ENCODE data around the gene PPM1L.
"Not testable (repeated sequence)": the region's sequence is repeated elsewhere in the genome, so short reads cannot be mapped to it uniquely, and the experiment has no call there.

The PPM1L gene

GRCh38 chr3:160755776-160756304 is at the start of gene PPM1L:
Gene PPM1L (plus strand): TSS chr3:160756231.
- no peak for TF ChIP-seq CTCF (IDR thresholded peaks at IDR 0.05; ENCODE audit: low read depth, low read length)
- DNase-seq (ENCODE audit: extremely low read depth, low read depth) = no peak

GRCh38 chr3:160707187-160707794 is 48.7 kb upstream of the PPM1L start:
- peak; percentile 50 for TF ChIP-seq CTCF (IDR thresholded peaks at IDR 0.05; ENCODE audit: low read depth, low read length)
- no peak for DNase-seq (ENCODE audit: extremely low read depth, low read depth)

- TF ChIP-seq CTCF (IDR thresholded peaks at IDR 0.05; ENCODE audit: low read depth, low read length) = no peak
- no peak for DNase-seq (ENCODE audit: extremely low read depth, low read depth)
These were observed 46.4 kb upstream of the PPM1L start for GRCh38 chr3:160709477-160710182.

DNA sequence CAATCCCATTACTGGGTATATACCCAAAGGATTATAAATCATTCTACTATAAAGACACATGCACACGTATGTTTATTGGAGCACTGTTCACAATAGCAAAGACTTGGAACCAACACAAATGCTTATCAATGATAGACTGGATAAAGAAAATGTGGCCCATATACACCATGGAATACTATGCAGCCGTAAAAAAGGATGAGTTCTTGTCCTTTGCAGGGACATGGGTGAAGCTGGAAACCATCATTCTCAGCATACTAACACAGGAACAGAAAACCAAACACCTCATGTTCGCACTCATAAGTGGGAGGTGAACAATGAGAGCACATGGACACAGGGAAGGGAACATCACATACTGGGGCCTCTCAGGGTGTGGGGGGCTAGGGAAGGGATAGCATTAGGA is 42.9 kb upstream of the PPM1L start:
- DNase-seq (ENCODE audit: extremely low read depth, low read depth) = not testable (repeated sequence)

DNA sequence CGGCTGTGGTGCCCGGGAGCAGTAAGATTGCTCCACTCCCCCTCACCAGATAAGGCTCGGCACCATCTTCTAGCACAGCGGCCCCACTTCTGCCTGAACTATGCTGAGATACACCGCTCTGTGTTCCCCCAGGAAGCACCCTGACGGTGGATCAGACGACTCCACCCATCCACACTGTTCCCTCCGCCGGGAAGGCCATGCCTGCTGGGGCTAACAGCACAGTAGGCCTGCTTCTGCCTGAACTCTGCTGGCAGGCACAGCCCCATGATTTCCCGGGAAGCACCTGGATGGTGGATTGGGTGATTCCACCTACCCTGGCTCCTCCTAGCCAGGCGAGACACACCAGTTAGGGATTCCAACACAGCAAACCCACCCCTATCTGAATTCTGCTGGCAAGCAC is 36.3 kb upstream of the PPM1L start:
- no peak for DNase-seq (ENCODE audit: extremely low read depth, low read depth)
- TF ChIP-seq CTCF (IDR thresholded peaks at IDR 0.05; ENCODE audit: low read depth, low read length) = no peak

- DNase-seq (ENCODE audit: extremely low read depth, low read depth) = no peak
- no peak for TF ChIP-seq CTCF (IDR thresholded peaks at IDR 0.05; ENCODE audit: low read depth, low read length)
These were observed 35.8 kb upstream of the PPM1L start for GRCh38 chr3:160720123-160720746.

- no peak for TF ChIP-seq CTCF (IDR thresholded peaks at IDR 0.05; ENCODE audit: low read depth, low read length)
- no peak for DNase-seq (ENCODE audit: extremely low read depth, low read depth)
These were observed 33.7 kb upstream of the PPM1L start for GRCh38 chr3:160722331-160722730.

All from AG09319 (cell line).